ENCODE results near the gene BTF3. TPM values are rescaled to one million over a fixed set of nuclear protein-coding genes. Genes with fewer than 3 reads are reported as not detected.

The BTF3 gene
- total and polyA plus RNA-seq, 2 of the 13 experiments (the other 11 are each of a cell fraction or from before 2014, with no cell fraction given), result 557 to 698 TPM

- TF ChIP-seq HMGA1 (CRISPR knock-in tag; conservative IDR thresholded peaks at IDR 0.05), result no peak
- TF ChIP-seq ZNF432 (CRISPR knock-in tag; IDR thresholded peaks at IDR 0.05; ENCODE audit: borderline replicate concordance), result no peak
- TF ChIP-seq ZNF234 (CRISPR knock-in tag; conservative IDR thresholded peaks at IDR 0.05), result 0 out of 2 replicates have a peak, but pooled peaks have one; percentile 26
- TF ChIP-seq ZNF782 (CRISPR knock-in tag; IDR thresholded peaks at IDR 0.05; ENCODE audit: borderline replicate concordance), result peak; percentile 88
- no peak for TF ChIP-seq RERE (CRISPR knock-in tag; IDR thresholded peaks at IDR 0.05; ENCODE audit: low read depth)
- TF ChIP-seq MTA3 (CRISPR knock-in tag; IDR thresholded peaks at IDR 0.05), result no peak
- peak; percentile 84 for TF ChIP-seq POGZ (CRISPR knock-in tag; IDR thresholded peaks at IDR 0.05)
- TF ChIP-seq TARDBP (CRISPR knock-in tag; IDR thresholded peaks at IDR 0.05), result peak; percentile 63; the same call in 1 of the 2 replicates
- peak; percentile 54; the same call in 1 of the 2 replicates for TF ChIP-seq ZNF724P (CRISPR knock-in tag; IDR thresholded peaks at IDR 0.05; ENCODE audit: borderline replicate concordance)
- TF ChIP-seq ZUFSP (CRISPR knock-in tag; IDR thresholded peaks at IDR 0.05; ENCODE audit: borderline replicate concordance), result no peak
- TF ChIP-seq ZNF7 (CRISPR knock-in tag; IDR thresholded peaks at IDR 0.05), result no peak
- TF ChIP-seq ZNF138 (CRISPR knock-in tag; IDR thresholded peaks at IDR 0.05; ENCODE audit: low read depth), result peak; percentile 82; the same call in 1 of the 2 replicates
- TF ChIP-seq ZNF550 (CRISPR knock-in tag; IDR thresholded peaks at IDR 0.05; ENCODE audit: borderline replicate concordance), result no peak
- TF ChIP-seq TOE1 (CRISPR knock-in tag; IDR thresholded peaks at IDR 0.05), result peak; percentile 37; the same call in 1 of the 2 replicates
- no peak for TF ChIP-seq ZNF136 (CRISPR knock-in tag; IDR thresholded peaks at IDR 0.05; ENCODE audit: low read depth)
- TF ChIP-seq RXRB (CRISPR knock-in tag; IDR thresholded peaks at IDR 0.05; ENCODE audit: borderline replicate concordance), result no peak
These were observed at the start of gene BTF3 (continued) for GRCh38 chr5:73498057-73498992.
